HG03159 (cell line): Measurements from ENCODE around the gene ZBTB5.
"Not testable (repeated sequence)": the region's sequence is repeated elsewhere in the genome, so short reads cannot be mapped to it uniquely, and the experiment has no call there.

Source experiments
- ATAC-seq: cut with Tn5 transposase; IDR thresholded peaks from one replicate; pipeline ENCODE4 v1.9.1; 2021; ENCODE audit warnings: mild to moderate bottlenecking, moderate library complexity; ENCODE audit not compliant: unreplicated experiment

ZBTB5 gene

DNA sequence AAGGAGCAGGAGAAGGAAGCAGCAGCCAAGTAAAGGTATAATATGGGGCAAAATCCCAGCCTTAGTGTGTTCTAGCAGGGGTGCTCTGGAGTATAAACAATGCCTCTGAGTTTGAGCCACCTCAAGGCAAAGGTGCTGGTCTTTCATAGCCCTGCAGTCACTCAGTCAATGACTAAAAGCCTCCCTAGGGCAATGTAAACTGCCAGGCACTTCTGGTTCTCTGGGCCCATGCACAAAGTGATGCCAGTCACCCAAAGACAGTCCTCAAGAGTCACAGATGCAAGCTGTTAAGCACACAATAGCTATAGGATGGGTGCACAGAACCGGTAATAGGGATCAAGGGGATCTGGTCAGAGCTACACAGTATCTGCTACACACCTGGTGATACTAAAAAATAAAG, 12.6 kb downstream of the ZBTB5 start:
- ATAC-seq: no peak

DNA sequence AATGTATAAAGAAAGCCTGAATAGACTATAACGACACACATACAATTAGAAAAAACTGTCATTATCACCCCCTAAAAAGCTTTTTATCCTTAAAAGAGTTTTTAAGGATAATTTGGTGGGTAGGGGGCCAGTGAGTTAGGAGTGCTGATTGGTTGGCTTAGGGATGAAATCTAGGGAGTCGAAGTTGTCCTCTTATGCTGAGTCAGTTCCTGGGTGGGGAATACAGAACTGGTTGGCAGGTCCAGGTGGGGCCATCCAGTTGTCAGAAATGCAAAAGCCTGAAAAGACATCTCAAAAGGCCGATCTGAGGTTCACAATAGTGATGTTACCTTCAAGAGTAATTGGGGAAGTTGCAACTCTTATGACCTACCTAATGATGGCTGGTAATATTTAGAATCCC, 13.6 kb downstream of the ZBTB5 start:
- ATAC-seq: no peak

DNA sequence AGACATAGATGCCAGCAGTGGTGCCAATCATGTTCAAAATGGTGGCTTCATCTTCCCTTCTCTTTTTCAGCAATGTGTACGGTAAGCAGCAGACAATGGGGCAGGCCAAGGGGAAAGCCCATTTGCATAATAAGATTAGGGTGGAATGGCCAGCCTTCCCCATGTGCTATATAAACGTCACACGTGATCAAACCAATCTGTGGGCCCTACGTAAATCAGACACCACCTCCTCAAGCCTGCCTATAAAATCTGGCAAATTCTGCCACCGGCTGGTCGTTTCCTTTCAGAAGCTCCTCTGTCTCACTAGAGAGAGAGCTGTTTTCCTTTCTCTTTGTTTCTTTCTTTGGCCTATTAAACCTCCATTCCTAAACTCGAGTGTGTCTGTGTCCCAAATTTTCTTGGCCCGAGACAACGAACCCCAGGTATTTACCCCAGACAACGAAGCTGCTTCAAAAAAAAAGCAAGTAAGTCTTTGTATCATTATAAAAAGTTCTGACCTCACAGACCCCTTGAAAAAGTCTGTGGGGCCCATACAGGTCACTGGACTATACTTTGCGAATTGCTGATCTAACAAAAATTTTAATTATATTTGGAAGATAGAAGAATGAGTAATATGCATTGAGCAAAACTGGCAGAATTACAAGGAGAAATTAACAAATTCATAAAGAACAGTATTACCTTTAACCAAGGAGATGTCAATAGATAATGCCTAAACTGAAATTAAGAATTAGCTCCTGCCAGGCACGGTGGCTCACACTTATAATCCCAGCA, 15.2 kb downstream of the ZBTB5 start:
- no peak for ATAC-seq

DNA sequence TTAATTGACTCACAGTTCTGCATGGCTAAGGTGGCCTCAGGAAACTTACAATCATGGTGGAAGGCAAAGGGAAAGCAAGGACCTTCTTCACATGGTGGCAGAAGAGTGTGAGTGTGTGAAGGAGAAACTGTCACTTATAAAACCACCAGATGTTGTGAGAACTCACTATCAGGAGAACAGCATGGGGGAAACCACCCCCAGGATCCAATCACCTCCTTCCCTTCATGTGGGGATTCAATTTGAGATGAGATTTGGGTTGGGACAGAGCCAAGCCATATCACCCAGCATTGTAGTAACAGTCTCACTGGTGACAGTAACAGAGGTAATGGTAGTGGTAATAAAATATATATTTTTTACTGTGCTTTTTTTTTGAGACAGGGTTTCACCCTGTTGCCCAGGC, 18.1 kb downstream of the ZBTB5 start:
- no peak for ATAC-seq

DNA sequence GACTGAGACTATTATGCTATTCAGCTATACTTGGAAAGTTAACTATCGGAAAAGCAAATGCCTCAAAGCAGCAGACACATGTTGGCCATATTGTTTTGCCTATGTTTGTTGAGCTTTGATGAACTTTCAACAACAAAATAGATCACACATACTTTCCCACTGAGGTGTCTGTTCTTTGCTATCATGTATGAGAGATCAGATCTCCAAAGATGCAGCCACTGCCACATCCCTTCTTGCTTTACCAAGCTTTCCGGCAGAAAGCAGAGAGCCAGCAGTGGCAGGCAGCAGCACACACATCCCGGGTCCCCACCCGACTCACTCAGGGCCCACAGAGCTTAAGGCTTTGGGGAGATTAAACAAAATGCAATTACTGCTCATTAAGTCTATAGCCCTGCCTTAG, 18.8 kb downstream of the ZBTB5 start:
- ATAC-seq: no peak

DNA sequence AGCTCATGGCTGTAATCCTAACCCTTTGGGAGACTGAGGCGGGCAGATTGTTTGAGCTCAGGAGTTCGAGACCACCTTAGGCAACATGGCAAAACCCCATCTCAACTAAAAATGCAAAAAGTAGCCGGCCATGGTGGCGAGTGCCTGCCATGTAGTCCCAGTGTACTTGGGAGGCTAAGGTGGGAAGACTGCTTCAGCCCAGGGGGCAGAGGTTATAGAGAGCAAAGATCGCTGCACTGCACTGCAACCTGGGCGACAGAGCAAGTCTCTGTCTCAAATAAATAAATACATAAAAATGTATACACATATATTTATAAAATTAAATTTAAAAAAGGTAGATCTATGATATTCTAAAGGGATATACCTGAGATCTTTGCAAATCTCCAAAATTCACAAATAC, 19.4 kb downstream of the ZBTB5 start:
- ATAC-seq: no peak

DNA sequence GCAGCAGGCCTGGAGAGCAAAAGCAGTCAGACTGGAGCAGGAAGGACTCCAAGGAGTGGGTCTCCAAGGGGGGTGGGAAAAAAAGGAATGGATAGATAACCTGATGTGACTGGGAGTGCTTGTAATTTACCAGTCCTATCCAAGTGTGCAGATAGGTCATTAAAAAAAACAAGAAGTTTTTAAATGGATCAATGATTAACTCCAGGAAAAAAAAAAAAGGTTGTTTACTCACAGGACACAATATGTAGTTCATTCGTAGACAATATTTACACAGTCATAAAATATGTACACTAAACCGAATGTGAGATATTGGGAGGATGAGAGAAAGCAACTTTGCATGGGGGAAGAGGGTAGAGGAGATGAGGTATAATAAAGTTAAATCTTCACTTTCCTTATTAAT, 20.4 kb downstream of the ZBTB5 start:
- no peak for ATAC-seq

DNA sequence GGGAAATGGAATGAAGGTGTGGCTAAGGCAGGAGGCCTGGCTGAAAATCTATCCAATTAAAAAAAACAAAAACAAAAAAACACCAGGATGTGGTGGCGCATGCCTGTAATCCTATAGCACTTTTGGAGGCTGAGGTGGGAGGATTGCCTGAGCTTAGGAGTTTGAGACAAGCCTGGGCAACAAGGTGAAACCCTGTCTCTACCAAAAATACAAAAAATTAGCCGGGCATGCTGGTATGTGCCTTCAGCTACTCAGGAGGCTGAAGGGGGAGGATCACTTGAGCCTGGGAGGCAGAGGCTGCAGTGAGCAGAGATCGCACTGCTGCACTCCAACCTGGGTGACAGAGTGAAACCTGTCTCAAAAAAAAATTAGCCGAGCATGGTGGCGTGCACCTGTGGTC, 21.7 kb downstream of the ZBTB5 start:
- no peak for ATAC-seq

DNA sequence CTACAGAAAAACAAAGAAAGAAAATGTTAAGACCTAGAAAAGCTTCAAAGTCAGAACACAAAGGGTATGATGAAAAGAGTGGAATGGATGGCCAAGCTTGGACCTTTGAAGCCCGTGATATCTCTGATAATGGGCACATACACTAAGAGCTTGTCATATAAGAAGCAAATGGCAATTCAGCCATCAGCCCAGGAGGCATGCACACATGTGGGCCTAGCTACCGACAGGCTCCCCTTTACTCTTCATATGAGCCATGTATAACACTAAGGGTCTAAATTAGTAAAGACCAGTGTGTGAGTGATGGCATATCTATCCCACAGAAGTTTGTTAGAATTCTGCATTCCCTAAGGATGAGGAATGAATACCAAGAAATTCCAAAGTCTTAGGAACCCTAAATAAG, 22.7 kb downstream of the ZBTB5 start:
- ATAC-seq: no peak

DNA sequence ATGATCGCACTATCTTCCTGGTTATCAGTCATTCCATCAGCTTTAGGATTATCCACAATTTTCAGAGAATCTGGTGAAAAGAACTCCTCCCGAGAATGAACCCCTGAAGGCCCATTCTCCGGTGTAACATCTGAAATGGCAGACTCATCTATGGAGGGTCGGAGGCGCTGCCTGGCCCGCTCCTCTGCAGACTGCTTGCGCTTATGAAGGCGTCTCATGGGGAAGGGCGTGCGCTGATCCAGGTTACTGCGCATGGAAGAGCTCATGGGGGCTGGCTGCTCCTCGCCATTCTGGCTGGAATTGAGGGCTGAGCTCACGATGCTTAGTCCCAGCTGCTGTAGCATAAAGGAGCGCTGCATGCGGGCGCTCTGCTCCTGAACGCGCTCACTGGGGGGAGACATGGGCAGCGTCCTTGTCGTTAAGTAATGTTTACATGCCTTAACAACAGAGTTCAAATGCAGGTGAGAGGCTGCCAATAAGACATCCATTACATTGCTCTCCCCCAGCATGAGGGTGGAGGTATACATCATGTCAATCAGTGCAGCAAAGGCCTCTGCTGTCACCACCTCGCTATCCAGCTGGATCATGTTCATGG, 23.4 kb downstream of the ZBTB5 start:
- ATAC-seq: no peak

DNA sequence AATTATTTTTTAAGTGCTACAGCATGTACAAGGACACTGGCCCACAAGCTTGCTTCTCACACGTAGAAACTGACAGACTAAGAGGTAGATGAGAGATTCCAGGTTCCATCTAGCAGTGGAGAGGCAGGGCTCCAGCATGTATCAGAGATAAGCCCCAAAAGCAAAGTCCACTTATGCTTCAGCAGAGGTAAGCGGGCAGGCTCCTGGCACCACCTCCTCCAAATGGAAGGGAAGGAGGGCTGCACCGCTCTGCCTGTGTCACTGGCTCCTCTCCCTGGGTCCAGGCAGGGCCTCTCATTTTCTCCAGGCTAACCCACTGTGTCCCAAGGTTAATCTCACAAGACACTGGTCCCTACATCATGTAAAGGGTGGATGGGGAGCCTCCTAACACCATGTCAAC, 26.9 kb downstream of the ZBTB5 start:
- ATAC-seq: no peak

DNA sequence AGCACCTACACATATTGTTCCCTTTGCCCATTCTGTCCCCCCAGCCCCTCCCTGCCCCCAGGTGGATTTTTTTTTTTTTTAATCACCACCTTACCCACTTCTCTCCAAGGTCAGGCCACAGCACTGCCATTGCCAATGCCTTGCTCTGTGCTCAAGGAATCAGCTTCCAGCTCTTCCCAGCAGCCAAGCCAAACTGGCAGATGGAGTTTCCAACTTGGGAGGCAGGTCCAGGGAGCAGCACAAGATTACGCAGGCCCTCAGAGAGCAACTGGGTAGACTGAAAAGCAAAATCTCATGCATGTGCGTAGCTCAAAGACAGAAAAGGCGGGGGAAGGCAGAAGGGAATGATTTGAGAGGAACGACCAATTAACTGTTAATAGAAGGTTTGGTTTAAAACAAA, 27.6 kb downstream of the ZBTB5 start:
- ATAC-seq: no peak

DNA sequence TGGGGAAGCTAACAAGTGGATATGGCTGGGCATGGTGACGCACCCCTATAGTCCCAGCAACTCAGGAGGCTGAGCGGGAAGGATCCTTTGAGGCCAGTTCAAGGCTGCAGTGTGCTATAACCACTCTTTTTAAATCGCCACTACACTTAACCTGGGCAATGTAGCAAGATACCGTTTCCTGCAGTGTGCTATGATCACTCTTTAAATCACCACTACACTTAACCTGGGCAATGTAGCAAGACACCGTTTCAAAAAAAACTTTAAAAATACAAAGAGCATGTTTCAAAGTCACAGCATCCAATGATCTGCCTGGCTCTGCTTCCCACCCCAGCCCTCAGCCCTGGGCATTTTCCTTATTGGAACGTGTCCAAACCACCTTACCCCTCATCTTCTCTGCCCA, 28.2 kb downstream of the ZBTB5 start:
- no peak for ATAC-seq

DNA sequence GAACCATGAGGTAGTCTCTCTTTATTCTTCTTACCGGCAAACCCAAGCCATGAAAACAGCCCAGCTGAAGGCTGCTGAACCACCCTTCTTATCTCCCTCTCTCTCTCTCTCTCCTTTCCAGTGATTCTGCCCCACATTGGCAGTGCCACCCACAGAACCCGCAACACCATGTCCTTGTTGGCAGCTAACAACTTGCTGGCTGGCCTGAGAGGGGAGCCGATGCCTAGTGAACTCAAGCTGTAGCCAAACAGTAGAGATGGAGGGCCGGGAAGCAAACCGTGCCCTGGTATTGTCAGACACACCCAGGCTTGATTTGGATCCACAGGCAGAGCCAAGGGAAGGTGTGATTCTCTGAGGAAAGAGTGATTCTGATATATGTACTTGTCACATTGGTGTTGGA, 28.7 kb downstream of the ZBTB5 start:
- ATAC-seq: no peak

DNA sequence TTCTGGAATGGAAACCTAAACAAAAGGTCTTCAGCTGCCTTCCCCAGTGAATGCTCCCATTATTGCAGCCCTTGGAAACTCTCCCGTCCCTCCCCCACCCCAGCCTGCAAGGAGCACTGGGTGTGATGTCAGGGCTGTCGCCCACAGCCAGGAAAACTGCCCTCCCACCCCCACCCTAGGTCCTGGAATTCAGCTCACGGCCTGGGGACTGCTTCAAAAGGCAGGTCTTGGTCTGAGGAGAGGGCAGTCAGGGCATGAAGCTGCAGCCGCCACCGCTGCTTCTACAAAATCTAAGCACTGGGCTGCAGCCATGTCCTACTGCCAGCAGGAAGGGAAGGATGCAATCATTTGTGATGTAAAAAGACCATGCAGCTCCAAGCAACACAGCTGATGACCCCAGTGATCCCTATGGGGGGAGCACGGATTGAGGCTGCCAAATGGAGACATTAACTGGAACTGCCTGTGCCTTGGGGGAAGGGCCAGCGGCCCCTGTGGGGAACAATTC, 31.3 kb downstream of the ZBTB5 start:
- no peak for ATAC-seq

DNA sequence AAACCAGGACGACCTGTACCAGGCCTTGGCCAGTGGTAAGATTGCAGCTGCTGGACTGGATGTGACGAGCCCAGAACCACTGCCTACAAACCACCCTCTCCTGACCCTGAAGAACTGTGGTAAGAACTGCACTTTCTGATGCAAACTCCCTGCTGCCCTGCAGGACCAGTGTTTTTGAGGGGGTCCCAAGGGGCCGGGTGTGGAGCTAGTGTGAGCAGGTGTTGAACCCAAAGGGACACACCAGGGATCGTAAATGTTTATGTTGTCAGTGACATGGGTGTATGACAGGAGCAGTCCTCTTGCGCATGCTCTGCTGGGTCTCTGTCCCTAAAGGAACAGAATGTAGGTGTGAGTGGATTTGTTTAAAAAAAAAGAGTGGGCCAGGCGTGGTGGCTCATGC, 33.2 kb downstream of the ZBTB5 start:
- ATAC-seq: no peak

DNA sequence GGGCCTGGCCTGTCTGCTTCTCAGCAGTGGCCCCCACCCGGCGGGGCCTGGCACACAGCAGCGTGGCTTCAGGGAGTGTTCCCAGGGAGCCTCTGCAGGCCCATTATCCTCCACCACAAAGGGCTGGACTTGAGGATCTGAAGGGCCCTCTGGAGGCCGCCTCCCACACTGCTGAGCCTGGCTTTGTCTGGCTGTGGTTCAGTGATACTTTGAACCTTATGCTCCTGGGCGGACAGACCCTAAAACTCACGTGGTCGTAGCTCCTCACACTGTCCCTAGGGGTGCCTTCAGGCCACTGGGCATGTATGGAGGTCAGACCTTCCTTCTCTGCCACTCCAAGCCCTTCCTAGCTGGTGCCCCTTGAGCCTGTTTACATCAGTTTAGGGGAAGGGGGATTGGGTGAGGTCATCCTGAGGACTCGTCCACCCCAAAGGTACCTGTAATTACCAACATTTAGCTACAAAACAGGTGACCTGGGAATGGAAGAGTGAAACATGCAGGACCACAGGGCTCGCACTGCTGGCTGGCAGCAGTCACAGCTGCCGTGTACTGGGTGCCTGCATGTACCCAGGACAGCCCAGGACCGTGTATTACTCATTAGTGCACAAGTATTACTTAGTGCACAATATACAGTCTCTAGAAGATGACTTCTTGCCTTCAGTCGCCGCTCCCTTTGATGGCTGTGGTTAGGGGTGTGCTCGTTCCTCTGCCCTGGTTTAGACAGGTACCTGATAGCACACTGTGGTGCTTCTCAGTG, 34.2 kb downstream of the ZBTB5 start:
- ATAC-seq: no peak

DNA sequence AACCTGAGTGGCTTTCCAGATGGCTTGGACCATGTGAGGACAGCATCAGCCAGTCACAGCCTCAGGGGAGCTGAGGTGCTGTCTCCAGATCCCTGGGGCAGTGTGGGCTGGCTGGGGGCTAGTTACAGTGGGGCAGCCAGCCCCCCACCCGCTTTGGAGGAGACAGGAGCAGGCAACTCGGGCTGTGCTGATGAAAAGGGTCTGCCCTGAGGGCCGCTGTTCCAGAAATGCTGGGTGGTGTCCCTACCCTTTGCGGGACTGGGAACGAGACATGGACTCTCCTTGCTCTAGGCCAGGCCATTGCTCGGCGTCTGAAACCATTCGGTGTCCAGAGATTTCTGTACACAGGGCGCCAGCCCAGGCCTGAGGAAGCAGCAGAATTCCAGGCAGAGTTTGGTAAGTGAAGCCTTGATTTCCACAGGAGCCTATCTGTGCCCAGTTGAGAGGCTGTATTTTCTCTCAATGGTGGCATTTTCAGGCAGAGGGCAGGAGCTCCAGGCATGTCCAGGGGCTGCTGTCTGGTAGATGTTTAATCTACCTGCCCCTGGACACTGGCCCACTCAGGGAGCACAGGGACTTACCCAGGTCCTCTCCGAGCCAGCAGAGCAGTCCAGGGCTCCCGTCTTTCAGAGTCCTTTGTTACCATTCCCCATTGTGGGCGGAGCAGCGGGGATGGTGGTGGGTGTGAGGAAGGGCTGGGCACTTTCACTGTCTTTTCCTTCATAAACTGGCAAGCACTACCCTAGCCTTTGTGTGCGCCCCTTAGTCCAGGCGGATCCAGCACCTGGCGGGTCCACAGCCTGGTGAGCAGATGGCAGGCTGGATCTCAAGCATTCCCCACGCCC, 35.6 kb downstream of the ZBTB5 start:
- no peak for ATAC-seq

DNA sequence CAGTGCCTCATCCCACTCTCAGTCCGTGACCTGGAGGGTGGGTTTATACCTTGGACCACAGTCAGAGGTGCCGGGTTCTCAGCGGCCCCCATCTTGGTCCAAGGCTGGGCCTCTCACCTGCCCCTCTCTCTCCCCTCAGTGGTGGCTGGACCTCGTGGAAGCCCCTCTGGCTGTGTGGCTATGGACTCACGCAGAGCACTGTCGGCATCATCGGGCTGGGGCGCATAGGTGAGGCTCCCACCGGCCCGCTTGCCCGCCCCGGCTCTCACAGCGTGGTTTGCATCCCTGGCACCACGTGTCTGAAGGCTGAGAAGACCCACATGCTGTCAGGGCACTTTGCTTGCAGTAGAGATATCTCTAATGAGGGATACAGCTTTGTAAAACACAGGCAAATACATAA, 36.9 kb downstream of the ZBTB5 start:
- no peak for ATAC-seq

DNA sequence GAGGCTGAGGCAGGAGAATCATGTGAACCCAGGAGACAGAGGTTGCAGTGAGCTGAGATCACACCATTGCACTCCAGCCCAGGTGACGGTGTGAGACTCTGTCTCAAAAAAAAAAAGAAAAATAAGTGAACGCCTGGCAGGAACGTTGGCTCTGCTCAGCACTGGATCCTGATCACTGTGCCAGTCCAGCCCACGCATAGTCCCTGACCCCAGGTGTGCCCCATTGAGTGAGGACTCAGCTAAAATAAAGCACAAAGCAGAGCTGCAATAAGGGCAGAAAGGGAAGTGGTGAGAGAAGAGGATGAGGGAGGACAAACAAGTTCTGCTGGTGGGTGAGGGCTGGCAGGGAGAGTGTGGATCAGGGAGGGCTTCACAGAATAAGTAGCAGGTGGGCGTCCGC, 38.4 kb downstream of the ZBTB5 start:
- no peak for ATAC-seq

DNA sequence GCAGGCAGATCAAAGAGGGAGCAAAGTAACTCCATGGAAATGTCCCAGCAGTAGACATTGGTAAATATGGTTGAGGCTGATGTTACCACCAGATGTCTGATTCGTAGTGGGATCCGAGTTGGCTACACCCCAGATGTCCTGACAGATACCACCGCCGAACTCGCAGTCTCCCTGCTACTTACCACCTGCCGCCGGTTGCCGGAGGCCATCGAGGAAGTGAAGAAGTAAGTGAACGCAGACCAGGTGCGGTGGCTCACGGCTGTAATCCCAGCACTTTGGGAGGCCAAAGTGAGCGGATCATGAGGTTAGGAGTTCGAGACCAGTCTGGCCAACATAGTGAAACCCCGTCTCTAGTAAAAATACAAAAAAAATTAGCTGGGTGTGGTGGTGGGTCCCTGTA, 38.8 kb downstream of the ZBTB5 start:
- not testable (repeated sequence) for ATAC-seq
